NT2/D1 (cell line): ENCODE measurements around the gene DPH6.
"Not testable (repeated sequence)": the region's sequence is repeated elsewhere in the genome, so short reads cannot be mapped to it uniquely, and the experiment has no call there.

Experiments
- DNase-seq: peaks from one replicate; pipeline ENCODE4 v3.0.0-alpha.2; 2011; ENCODE audit warnings: low read depth, low spot score
- H3K27me3 ChIP-seq: 2 replicates; pipeline ENCODE4 v1.6.0; 2011; ENCODE audit warnings: mild to moderate bottlenecking; ENCODE audit not compliant: insufficient read length, insufficient read depth
- H3K36me3 ChIP-seq: 2 replicates; pipeline ENCODE4 v1.6.1; 2011; ENCODE audit warnings: mild to moderate bottlenecking, low read length, mixed read lengths; ENCODE audit not compliant: insufficient read depth, insufficient read length
- H3K4me1 ChIP-seq: 2 replicates; pipeline ENCODE4 v1.5.1; 2011; ENCODE audit not compliant: insufficient read depth, insufficient read length
- H3K4me3 ChIP-seq: 2 replicates; pipeline ENCODE4 v1.5.1; 2011; ENCODE audit warnings: low read depth; ENCODE audit not compliant: insufficient read length
- H3K9ac ChIP-seq: 2 replicates; pipeline ENCODE4 v1.6.0; 2011; ENCODE audit warnings: low read depth; ENCODE audit not compliant: insufficient read length
- H3K9me3 ChIP-seq: 2 replicates; pipeline ENCODE4 v1.5.1; 2011; ENCODE audit warnings: mild to moderate bottlenecking, low read length; ENCODE audit not compliant: insufficient read depth
- SUZ12 ChIP-seq: IDR thresholded peaks from 2 replicates; pipeline ENCODE4 v1.6.1; 2011; ENCODE audit not compliant: insufficient read length, insufficient read depth; ENCODE audit errors: extremely low read depth
- YY1 ChIP-seq: IDR thresholded peaks from 2 replicates; pipeline ENCODE4 v1.6.1; 2011; ENCODE audit not compliant: insufficient read length, insufficient read depth
- ZNF274 ChIP-seq: IDR thresholded peaks from 2 replicates; pipeline ENCODE4 v1.6.1; 2011; ENCODE audit warnings: mild to moderate bottlenecking, low read depth, low read length

Gene DPH6

GRCh38 chr15:35397027-35397426 is 148.9 kb downstream of the DPH6 start:
- no peaks in the 10 kb centered on the region for H3K36me3 ChIP-seq
- H3K27me3 ChIP-seq: no peaks in the 10 kb centered on the region
- DNase-seq: no peak
- H3K4me3 ChIP-seq: no peak overlapping the region
- H3K9me3 ChIP-seq: 0 out of 2 replicates have a peak, but pooled peaks cover under 1% of the 10 kb centered on the region
- TF ChIP-seq SUZ12: no peak
- TF ChIP-seq YY1: no peak
- TF ChIP-seq ZNF274: no peak
- no peaks in the 10 kb centered on the region for H3K4me1 ChIP-seq
- H3K9ac ChIP-seq: no peak overlapping the region

GRCh38 chr15:35394416-35394815 is 151.5 kb downstream of the DPH6 start:
- Histone ChIP-seq H3K9ac (no peak overlapping the region), H3K9me3 (peaks cover 4% of the 10 kb centered on the region; the same call in 1 of the 2 replicates), H3K36me3 (no peaks in the 10 kb centered on the region), H3K27me3 (no peaks in the 10 kb centered on the region), H3K4me3 (no peak overlapping the region), H3K4me1 (no peaks in the 10 kb centered on the region)
- DNase-seq: no peak
- TF ChIP-seq ZNF274: no peak
- TF ChIP-seq YY1: no peak
- TF ChIP-seq SUZ12: no peak

GRCh38 chr15:35393398-35393797 is 152.6 kb downstream of the DPH6 start:
- Histone ChIP-seq H3K36me3 (no peaks in the 10 kb centered on the region), H3K4me3 (no peak overlapping the region), H3K9me3 (peaks cover 4% of the 10 kb centered on the region; the same call in 1 of the 2 replicates), H3K4me1 (no peaks in the 10 kb centered on the region), H3K27me3 (no peaks in the 10 kb centered on the region), H3K9ac (no peak overlapping the region)
- DNase-seq: no peak
- no peak for TF ChIP-seq SUZ12
- no peak for TF ChIP-seq ZNF274
- no peak for TF ChIP-seq YY1

GRCh38 chr15:35391408-35391984 is 154.5 kb downstream of the DPH6 start:
- not testable (repeated sequence) for H3K4me1 ChIP-seq, H3K9me3 ChIP-seq, DNase-seq, H3K36me3 ChIP-seq, H3K27me3 ChIP-seq, H3K9ac ChIP-seq, H3K4me3 ChIP-seq

GRCh38 chr15:35383506-35383905 is 162.5 kb downstream of the DPH6 start:
- TF ChIP-seq SUZ12: no peak
- Histone ChIP-seq H3K4me3 (no peak overlapping the region), H3K9me3 (no peaks in the 10 kb centered on the region), H3K27me3 (no peaks in the 10 kb centered on the region), H3K4me1 (no peaks in the 10 kb centered on the region), H3K36me3 (no peaks in the 10 kb centered on the region), H3K9ac (no peak overlapping the region)
- no peak for DNase-seq

- H3K36me3 ChIP-seq: no peaks in the 10 kb centered on the region
- H3K9ac ChIP-seq: no peak overlapping the region
- H3K27me3 ChIP-seq: no peaks in the 10 kb centered on the region
- no peak overlapping the region for H3K4me3 ChIP-seq
- H3K9me3 ChIP-seq: no peaks in the 10 kb centered on the region
- TF ChIP-seq YY1 (no peak), SUZ12 (no peak), ZNF274 (no peak)
- DNase-seq: no peak
- H3K4me1 ChIP-seq: no peaks in the 10 kb centered on the region
Observed at GRCh38 chr15:35381328-35381727, 164.6 kb downstream of the DPH6 start.

GRCh38 chr15:35379972-35380371 is 166.0 kb downstream of the DPH6 start:
- Histone ChIP-seq H3K9ac (no peak overlapping the region), H3K9me3 (no peaks in the 10 kb centered on the region), H3K27me3 (no peaks in the 10 kb centered on the region), H3K4me1 (no peaks in the 10 kb centered on the region), H3K36me3 (no peaks in the 10 kb centered on the region), H3K4me3 (no peak overlapping the region)
- TF ChIP-seq SUZ12: no peak
- no peak for TF ChIP-seq YY1
- no peak for TF ChIP-seq ZNF274
- no peak for DNase-seq

- H3K9me3 ChIP-seq, H3K4me1 ChIP-seq, H3K27me3 ChIP-seq, H3K9ac ChIP-seq, DNase-seq, H3K4me3 ChIP-seq, H3K36me3 ChIP-seq: not testable (repeated sequence)
Observed at GRCh38 chr15:35378454-35378853, 167.5 kb downstream of the DPH6 start.
